8988T (cell line): ENCODE data around the gene MRPL9.

Experiments
- DNase-seq: peaks from one replicate; pipeline ENCODE4 v3.0.0; 2011

Gene MRPL9

DNA sequence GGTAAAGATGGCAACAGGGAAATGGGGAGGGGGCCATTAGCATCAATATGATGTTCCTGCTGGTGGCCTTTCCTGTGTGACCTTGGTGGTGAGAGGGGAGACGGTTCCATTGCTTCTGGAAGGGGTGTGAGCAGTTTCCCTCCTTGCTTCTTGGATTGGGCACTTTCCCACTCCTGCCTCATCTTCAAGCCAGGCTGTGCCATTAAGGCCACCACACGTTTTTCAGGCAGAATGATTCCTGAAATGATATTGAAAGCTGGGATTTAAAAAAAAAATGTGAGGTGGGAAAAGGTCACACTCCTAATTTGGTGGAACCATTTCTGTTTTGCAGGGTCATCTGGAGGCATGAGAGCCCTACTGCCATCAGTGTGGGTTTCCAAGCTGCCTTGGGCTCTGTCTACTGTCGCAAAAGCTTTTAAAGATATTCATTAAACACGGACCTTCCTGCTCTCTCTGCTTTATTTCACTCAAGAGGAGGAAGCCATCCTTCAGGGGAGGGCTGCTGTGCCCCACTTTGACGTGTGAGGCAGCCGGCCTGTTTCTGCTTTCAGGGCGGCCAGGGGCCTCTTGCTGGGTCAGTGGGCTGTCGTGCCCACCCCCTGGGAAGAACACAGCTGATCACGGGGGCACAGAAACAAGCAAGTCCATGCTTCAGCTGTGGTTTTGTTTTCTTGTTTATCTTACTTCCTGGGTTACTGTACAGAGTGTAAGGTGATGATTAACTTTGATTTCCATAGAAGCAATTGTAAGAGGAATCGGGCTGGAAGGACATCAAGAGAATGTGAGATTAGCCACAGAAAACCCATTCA is 33.9 kb downstream of the MRPL9 start:
- DNase-seq: no peak

DNA sequence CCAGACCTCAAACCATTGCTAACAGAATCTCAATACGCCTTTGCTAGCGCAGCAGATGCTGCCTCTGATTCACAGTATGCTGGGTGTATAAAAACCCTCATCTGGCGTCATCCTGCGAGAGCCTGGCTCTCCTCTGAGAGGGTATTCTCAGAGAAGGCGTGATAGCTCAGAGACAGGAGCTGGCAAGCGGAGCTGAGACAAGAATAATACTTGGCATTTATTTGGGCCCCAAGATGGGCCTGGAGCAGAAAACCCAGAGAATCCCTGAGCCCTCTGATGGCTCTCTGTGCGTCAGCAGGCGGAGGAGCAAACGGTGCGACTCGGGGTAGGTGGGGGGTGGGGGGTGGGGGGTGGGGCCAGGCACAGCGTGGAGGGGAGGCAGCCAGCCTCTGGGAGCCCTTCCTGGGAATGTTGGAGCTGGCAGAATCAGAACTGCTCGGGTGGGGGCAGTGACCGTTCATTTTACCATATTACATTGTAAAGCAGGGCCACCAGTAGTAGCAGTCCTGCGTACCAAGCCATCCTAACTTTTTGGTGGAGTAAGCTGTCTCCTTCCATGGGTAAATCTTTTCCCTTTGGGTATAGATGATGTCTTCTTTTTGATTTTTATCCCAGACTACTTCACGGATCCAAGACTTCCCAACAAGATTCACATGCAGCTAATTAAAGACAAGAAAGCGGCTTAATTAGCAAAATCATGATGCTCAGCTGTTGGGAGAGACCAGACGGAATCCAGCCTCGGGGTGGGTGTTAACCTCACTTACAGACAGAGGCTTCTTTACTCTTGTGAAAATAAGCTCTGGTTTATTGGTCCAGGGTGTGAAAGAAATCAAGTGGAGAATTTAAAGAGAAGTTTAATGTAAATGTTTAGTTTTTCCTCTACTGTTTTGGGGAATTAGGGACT is 34.9 kb downstream of the MRPL9 start:
- DNase-seq: no peak

DNA sequence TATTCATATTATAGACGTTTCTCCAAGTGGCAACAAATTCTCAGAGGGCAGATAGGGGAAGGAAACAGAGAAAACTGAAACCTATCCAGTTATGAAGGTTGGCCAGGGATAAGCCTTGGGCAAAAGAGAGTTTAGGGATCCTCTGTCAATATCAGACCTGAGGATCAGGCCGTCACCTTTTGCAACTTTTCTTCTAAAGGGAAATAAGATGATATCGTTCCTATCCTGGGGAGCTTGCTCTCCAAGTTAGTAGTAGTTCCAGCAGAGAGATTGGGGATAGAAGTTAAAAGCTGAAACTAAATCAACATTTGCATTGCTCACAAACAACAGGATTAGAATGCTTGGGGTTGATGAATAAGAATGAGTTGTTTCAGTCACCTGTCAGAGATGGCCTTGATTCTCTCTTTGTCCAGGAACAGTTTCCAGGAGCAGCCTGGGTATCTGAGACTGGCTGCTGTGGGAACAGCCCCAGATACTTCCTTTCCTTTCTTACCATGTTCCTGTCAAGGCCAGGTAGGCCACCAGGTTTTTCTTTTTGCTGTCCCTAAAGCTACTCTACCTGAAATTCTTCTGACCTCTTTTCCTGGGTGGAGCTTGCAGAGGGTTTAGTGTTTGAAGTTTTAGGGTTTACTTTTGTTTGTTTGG is 39.4 kb downstream of the MRPL9 start:
- DNase-seq: no peak

DNA sequence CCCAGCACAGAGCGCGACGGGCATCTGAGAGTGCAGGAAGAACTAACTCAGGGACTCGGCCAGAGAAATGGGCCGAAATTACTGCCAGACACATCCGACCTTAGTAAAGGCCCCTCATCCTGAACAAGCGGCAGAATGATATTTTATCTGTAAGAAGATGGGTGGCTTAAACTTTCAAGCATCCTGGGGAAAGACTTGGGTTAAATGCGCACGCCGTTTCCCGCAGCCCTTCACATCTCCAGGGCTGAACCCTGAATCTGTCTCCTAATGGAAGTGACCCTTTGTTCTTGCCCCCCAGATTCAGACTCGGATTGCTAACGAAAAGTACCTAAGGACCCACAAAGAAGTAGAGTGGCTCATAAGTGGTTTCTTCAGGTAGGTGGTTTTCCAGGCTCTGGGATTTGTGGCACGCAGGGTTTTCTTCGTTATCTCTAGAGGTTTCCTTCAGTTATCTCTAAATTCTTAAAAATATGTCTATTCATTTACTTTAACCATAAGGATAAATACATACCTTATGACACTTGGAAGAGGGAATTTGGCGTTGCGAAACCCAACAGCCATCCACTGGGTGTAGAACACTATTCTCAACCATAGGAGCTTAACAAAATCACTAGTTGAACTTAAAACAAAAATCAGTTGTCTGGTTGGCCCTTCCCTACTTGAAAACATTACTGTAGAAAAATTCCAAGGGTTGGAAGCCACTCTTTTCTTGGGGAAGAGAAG is 41.3 kb downstream of the MRPL9 start:
- no peak for DNase-seq

DNA sequence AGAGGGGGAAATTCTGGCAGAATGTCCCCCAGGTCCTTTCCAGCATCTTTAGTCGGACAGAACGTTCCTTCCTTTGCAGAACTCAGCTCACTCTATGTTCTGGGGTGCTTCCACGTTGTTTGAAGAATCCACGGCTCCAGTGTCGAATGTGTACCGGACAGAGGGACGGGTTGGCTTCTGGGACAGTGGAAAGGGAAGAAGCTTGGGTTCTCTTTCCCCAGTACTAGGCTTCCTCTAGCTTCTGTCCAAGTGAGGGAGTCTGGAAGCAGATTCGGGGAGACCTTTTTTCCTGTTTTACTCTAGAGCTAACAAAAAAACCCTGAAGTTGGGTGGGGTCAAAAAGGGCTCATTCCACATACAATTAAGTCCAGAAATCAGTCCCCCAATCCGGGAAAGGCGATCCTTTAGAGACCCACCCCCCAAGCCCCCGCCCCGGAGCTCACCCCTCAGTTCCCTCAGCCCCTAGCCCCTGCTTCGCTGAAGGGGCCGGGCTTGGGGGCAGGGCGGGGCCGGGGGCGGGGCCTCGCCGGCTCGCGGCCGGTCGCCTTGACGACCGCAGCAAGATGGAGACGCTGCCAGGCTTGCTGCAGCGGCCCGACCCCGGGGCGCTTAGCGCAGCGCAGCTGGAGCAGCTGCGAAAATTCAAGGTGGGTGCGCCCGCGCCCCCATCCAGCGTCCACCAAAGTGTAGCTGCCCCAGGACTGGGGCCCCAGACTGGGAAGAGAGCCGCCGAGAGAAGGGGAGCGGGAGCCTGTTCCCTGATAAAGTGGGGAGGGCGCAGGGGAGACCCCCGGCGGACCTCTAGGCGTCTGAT is 42.1 kb downstream of the MRPL9 start, which contains the start of gene RIIAD1:
RIIAD1 (plus strand) TSS at position 549 of the 814 bp plus-strand sequence; CDS start at position 564, 15 bp downstream.
- DNase-seq: peak; percentile 90

DNA sequence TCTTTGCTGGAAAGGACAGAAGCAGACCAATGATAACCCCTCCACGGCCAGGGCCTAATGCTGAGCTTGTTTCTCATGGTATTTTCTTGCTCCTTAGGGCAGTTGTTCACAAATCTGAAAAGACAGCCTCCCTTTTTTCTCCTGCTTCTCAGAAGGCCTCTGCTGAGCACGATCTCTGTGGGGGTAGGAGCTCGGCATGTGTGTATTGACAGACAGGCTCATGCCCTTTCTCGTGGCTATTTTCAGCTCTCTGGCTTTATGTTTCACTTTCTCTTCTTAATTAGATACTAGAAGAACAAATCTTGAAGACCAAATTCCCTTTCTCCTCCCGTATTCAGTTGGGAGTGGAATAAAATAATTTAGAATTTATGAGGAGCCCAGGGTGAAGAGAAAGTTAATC is 42.7 kb downstream of the MRPL9 start:
- DNase-seq: no peak

DNA sequence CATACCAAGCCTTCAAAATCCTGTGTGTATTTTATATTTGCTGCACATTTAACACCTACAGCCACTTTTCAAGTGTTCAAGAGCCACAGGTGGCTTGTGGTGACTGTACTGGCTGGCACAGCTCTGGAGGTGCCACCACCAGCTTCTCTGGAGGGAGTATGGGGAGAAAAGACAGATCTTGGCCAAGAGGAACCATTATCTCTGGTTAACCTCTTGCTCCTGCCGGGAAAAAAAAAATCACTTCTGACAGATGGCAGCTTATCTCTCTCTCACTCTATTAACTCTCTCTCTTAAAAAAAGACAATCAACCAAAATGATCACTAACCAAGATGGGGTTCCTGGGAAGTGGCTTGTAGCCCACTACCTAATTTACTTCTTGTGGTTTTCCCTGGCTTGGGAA is 43.2 kb downstream of the MRPL9 start:
- DNase-seq: no peak

DNA sequence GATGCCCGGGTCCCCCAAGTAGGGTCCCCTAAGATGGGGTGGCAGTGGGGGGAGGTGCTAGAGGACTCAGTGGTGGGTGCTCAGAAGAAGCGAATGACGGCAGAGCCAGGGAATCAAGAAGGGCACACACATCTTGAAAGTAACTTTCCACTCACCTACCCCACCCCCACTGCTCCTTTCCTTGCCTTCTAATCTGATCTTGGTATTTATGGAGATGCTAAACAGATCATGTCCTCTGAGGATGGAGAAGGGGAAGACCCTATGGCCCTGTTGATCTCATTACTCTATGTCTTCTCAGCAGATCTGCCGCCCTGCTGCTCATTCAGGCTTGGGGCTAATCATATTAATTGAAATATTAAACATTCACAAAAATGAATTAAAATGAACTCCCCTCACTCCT is 44.6 kb downstream of the MRPL9 start:
- DNase-seq: no peak

DNA sequence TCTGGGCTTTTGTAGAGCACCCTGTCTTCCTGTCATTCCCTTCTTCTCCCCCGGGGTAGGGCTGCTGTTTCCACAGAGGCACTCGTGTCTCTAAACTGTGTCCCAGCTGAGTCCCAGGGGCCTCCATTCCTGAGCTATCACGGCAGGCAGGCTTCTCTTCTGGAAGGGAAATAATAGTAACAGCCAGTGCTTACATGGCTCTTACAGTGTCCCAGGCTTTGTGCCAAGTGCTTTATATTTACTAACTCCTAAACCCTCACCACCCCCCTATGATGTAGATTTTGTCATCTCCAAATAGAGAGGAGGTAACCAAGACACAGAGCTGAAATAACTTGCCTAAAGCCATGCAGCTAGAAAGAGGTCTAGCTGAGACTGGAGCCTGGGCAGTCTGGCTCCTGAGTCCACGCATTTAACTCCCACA is 45.3 kb downstream of the MRPL9 start:
- no peak for DNase-seq

DNA sequence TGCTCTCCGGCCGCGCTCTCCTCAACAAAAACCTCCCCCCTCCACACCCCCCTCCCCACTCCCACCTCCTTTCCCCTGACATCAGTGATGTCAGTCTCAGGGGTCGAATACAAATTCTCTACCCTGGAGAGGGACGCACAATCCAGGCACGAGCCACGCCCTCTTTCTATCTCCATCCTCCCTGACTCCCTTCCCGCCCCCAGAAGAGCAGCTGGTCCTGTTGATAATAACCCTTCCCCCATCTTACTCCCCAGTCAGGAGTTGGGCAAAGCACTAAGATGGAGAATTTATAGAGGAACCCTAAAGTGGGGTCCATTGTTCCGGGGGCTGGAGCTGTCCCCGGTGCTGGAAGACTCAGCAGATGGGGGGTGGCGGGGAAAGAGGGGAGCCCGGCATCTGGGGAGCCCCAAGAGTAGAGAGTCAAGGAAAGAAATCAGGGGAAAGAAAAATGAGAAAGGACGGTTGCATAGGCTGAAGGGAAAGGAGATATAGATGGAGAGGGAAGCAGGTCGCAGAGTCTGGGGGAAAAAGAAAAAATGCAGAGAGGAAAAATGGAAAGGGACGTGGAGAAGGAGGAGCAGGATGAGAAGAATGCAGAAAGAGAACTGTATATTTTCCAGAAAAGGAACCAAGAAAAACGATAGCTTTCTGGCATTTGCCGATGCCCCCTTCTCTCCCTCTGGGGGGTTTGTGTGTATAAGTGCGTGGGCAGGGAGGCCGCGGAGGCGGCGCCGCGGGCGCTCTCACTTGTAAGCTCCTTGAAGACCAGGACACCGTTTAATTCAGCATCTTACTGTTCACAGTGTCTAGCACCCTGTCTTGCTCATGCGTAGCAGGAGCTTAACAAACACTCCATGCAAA is 46.3 kb downstream of the MRPL9 start, which contains the start of gene CELF3:
CELF3 (minus strand) TSS at position 33 of the 861 bp plus-strand sequence. CDS start 783 bp downstream, outside the sequence.
- peak; percentile 41 for DNase-seq

DNA sequence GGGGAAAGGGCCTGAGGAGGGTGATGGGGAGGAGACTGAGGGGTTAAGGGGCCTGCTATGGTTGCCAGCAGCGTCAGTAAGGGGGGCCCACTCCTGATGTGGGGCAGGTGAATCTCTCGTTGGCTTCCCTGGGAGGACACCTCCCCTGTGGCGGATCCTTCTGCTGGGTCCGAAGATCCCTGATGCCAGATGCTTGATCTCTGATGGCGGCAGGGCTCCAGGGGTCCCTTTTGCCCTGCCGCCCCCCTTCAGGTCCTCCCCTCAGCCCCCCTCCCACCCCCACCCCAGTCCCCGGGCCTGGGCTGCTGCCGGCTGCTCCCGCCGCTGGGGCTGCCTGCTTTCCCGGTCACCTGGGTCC is 46.9 kb downstream of the MRPL9 start:
- DNase-seq: no peak

DNA sequence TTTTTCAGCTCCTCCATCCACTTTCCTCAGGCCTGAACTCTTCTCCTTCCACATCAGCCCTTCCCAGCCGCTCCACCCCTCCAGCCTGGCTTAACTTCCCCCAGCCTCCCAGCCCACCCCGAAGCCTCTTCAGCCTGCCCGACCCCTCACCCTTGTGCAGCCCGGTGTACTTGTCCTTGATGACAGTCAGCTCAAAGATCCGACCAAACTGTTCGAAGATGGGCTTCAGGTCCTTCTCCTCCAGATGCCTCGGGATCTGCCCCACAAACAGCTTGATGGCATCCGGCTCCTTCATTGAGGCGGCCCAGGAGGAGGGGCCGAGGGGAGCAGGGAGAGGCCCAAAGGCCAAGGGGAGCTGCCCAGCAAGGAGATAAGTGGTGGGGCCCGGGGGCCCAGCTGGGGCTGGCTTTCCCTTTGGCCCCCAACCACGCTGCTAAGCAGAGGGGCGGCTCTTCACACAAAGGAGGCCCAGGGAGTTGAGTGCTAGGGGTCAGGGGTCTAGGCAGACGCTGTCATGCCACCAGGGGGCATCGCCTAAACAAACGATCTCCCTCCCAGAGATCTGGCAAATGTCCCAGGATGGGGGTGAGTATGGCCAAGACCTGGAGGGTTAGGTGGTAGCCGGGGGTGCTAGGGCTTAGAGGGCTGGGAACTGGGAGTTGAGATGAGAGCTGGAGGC is 47.4 kb downstream of the MRPL9 start:
- DNase-seq: peak; percentile 46

DNA sequence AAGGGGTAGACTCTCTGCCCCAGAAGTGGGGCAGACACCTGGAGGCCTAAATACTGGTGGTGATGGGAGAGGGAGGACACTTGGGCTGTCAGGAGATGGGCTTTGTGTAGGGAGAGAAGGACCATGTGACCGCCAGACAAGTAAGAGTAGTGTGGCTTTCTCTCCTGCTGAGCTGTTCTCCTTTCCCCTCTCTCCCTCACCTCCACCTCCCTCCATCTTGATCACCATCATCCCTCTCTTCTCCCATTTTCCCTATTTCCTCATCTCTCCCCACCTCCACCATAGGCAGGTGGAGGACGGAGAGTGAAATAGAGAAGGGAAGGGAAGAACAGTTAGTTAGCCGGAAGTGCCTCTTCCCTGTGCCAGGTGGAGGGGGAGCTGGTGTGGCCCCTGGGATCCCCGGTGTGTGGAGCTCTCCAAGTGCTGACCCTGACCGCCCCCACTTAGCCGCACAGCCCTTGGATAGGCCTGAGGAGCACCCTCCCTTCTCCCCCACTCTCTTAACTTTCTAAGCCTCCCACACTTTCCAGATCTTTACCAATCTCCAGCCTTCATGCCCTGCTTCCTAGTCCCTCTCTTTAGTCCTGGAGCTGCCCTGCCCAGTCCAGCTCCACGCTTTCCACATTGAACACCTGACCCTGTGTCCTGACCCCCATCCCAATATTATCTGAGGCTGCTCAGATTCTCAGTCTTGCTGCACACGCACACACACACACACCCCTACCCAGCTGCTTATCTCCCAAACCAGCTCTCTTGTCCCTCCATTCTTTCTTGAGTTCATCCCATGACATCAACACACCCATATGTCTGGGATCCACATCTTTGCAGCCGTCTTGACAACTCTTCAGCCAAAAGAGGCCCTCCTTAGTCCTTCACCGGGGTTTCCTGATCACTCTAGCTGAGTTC is 48.2 kb downstream of the MRPL9 start:
- no peak for DNase-seq

DNA sequence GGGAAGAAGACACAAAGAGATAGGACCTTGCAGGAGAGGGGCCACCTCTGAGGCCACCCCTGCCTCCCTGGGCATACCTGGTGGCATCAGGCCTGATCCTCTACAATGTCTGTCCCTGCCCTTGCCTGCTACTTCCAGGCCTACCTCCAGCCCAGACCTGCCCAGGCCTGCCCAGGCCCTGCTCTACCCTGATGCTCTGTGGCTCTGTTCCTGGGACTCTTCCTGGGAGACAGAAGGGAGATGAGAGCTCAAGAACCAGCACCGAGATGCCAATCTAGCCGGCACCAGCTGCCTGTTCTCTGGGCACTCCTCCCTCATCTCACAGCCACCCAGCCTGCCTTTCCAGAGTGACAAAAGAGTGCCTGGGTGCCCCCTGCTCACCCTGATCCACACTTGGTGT is 49.4 kb downstream of the MRPL9 start:
- no peak for DNase-seq

DNA sequence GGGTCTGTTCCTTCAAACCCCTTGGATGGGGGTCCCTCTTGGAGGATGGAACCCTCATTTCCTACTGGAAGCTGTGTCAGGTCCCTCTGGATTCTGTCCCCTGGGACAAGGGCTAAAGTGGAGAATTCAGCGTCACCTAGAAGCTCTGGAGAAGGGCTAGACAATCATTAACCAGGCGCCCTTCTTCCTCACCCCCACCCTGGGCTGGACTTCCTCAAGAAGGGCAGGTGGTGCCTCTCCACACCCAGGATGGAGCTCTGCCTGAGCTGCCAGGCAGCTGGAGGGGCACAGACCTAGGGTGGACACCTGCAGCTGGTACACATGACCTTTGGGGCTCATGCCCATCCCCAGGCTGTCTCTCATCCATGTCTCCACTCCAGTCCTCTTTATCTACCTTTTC is 50.3 kb downstream of the MRPL9 start:
- DNase-seq: no peak

DNA sequence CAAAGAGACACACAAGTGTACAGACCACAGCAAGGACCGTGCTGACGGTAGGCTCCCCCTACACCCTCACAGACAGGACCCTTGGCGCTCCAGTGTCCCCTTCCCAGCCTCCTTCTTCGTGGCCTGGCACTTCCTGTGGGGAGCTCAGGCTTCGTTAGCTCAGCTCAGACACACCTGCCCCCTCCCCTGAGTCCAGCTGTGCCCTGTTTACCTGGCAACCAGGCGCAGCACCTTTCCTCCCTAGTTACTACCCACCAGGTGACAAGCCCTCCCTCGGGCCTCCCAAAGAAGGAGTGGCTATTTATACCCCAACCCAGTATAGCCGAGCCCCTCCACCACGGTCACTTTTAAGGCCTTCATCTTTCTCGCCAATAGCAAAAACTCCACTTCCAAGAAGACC is 51.3 kb downstream of the MRPL9 start:
- DNase-seq: no peak

DNA sequence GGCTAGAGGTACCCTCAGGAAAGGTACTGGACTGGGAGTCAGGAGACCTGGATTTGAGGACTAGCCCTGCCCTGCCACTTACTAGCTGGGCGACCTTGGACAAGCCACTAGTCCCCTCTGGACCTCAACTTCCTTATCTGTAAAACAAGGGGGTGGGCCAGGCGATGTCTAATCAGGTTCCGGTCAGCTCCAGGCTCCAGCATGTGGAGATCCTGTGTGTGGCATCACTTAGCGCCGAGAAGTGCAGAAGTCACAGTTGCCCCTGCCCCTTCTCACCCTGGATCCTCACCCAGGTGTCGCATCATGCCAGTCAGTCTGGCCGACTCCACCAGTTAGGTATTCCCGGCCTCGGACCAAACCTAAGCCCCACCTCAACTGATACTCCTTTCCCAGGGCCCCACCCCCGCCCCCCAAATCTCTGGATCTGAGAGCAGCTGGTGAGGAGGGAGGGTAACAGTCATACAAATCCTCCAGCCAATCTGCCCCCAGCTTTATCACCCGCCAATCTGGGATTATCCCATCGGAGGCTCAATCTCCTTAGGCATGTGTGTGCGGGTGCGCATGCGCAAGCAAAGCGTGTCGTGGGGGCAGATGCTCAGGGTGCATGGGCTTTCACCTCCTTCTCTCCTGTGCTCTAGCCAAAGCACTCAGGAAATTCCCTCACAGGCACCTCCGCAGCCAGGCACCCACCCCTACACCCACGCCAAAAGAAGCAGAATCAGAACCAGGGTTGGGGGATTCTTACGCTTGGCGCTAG is 52.1 kb downstream of the MRPL9 start:
- DNase-seq: no peak

DNA sequence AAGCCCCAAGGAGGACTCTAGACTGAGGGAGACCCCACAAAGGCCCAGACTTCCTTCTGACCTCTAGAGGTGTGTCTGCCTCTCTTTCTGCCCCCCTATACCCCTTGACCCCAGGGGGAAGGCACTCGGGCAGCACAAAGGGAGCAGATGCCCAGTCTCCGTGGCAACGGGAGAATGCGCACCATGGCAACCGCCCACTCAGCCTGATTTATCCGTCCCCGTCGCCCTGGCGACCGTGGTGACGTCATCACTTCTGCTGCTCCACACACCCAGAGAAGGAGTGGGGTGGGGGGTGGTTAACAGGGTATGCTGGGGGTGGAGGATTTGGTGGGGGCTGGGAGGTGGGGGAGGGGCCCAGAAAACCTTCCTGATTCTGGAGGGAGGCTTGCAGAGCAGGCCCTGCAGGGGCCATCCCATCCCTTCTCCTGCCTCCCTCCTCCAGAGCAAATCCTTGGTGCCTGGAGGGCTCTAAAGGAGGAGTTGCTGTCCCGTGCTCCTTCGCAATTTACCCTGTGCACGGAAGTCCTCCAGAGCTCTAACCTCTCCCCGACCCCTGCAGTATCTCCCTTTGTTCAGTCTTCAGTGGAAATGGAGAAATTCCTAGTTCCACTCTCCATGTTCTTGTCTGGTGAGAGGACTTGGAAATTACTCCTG is 53.0 kb downstream of the MRPL9 start:
- DNase-seq: peak; percentile 86
